ENCODE measurements around the gene ZNF652. TPM values are rescaled to one million over a fixed set of nuclear protein-coding genes. Genes with fewer than 3 reads are reported as not detected.

Gene ZNF652
- total and polyA plus RNA-seq, 2 of the 4 experiments (the other 2 are of a cell fraction), result 3.6 to 8.8 TPM

DNA sequence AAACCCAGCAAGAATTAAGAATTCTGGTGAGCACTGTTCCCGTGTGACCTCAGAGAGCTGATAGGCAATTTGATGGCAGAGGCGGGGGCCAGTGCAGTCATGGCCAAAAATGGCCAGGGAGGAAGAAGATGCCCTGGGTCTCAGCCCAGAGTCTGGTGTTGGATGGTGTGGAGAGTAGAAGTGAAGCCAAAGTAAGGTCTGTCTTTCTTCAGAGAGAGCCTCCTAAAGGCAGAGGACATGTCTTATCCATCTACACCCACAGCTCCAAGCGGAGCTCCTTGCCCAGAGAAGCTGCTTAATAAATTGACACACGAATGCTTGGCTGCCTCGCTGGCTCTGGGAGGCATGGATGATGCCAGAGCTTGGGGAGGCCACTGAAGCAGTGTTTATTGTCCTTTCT is 19.7 kb upstream of the ZNF652 start:
- no peak overlapping the region for H2BK120ac ChIP-seq (ENCODE audit: low read depth, low read length)
- no peak overlapping the region for H3K14ac ChIP-seq (replicated peaks; ENCODE audit: low read depth, low read length)
- no peak overlapping the region for H3K18ac ChIP-seq (ENCODE audit: low read depth, low read length)
- H3K27ac ChIP-seq (ENCODE audit: insufficient read depth, low read length), result no peak overlapping the region
- H3K4me2 ChIP-seq (ENCODE audit: low read depth, low read length), result no peak overlapping the region
- H2AK9ac ChIP-seq (replicated peaks; ENCODE audit: low read depth, low read length, poor library complexity), result no peak overlapping the region
- ChIA-PET POLR2A (ENCODE audit: unreplicated experiment) (no interaction called here), CTCF (interaction anchor here (1.3 kb wide), 1 partner anchor 14 kb away, joined by 3 read pairs; no protein-coding TSS in a partner anchor)
- H2AK5ac ChIP-seq (ENCODE audit: low read depth, low read length), result no peak overlapping the region
- dilution Hi-C loops (cut with HindIII; ENCODE audit: low sequenced_read_pairs, unreplicated experiment) (no loop called here), in situ Hi-C loops (cut with MboI; ENCODE audit: low sequenced_read_pairs) (no loop called here), intact Hi-C loops (cut with micrococcal nuclease) (no loop called here)
- no peak overlapping the region for H4K8ac ChIP-seq (ENCODE audit: low read depth in 2 of 2, low read length in 2 of 2)
- no peaks in the 10 kb centered on the region for H4K20me1 ChIP-seq (ENCODE audit: insufficient read depth, low read length)
- H2BK5ac ChIP-seq (ENCODE audit: low read depth, low read length, poor library complexity, severe bottlenecking), result no peak overlapping the region
- no peak overlapping the region for H3K9ac ChIP-seq (ENCODE audit: low read depth, low read length)
- DNase-seq, result no peak
- no TSS peak for BruUV-seq (replicated peaks)
- H3K9me3 ChIP-seq (ENCODE audit: control insufficient read depth, insufficient read depth, low read length), result no peaks in the 10 kb centered on the region
- H3K4me1 ChIP-seq (ENCODE audit: control insufficient read depth, insufficient read depth, low read length), result no peaks in the 10 kb centered on the region
- no peak overlapping the region for H4K91ac ChIP-seq (ENCODE audit: insufficient read depth, low read depth, low read length)
- no peak overlapping the region for H3K23ac ChIP-seq (ENCODE audit: low read depth, low read length)
- no peak overlapping the region for H3K56ac ChIP-seq (ENCODE audit: extremely low read depth, insufficient read depth, low read length)
- H3K4me3 ChIP-seq (ENCODE audit: insufficient read depth, low read depth, low read length), result no peak overlapping the region
- TF ChIP-seq MXI1 (IDR thresholded peaks at IDR 0.05; ENCODE audit: borderline replicate concordance, low read depth, low read length) (no peak), CEBPB (IDR thresholded peaks at IDR 0.05; ENCODE audit: low read depth, low read length) (no peak), CHD1 (IDR thresholded peaks at IDR 0.05; ENCODE audit: low read depth, low read length) (no peak), POLR2A (IDR thresholded peaks at IDR 0.05; ENCODE audit: low read depth, low read length) (no peak), RFX5 (IDR thresholded peaks at IDR 0.05; ENCODE audit: low read depth, low read length) (no peak), SMC3 (IDR thresholded peaks at IDR 0.05; ENCODE audit: low read depth, low read length) (no peak), MAFK (IDR thresholded peaks at IDR 0.05; ENCODE audit: low read depth, low read length) (no peak), NFE2L2 (IDR thresholded peaks at IDR 0.05; ENCODE audit: low read depth, low read length) (no peak), FOS (IDR thresholded peaks at IDR 0.05; ENCODE audit: low read depth, low read length) (no peak), RAD21 (IDR thresholded peaks at IDR 0.05; ENCODE audit: low read length) (no peak)
- TF ChIP-seq, protein P1, sequence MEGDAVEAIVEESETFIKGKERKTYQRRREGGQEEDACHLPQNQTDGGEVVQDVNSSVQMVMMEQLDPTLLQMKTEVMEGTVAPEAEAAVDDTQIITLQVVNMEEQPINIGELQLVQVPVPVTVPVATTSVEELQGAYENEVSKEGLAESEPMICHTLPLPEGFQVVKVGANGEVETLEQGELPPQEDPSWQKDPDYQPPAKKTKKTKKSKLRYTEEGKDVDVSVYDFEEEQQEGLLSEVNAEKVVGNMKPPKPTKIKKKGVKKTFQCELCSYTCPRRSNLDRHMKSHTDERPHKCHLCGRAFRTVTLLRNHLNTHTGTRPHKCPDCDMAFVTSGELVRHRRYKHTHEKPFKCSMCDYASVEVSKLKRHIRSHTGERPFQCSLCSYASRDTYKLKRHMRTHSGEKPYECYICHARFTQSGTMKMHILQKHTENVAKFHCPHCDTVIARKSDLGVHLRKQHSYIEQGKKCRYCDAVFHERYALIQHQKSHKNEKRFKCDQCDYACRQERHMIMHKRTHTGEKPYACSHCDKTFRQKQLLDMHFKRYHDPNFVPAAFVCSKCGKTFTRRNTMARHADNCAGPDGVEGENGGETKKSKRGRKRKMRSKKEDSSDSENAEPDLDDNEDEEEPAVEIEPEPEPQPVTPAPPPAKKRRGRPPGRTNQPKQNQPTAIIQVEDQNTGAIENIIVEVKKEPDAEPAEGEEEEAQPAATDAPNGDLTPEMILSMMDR (conservative IDR thresholded peaks at IDR 0.05; ENCODE audit: low read depth, low read length), result no peak
- TF ChIP-seq, protein P2, sequence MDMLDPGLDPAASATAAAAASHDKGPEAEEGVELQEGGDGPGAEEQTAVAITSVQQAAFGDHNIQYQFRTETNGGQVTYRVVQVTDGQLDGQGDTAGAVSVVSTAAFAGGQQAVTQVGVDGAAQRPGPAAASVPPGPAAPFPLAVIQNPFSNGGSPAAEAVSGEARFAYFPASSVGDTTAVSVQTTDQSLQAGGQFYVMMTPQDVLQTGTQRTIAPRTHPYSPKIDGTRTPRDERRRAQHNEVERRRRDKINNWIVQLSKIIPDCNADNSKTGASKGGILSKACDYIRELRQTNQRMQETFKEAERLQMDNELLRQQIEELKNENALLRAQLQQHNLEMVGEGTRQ (IDR thresholded peaks at IDR 0.05; ENCODE audit: low read depth, low read length), result no peak
- TF ChIP-seq, protein P3, sequence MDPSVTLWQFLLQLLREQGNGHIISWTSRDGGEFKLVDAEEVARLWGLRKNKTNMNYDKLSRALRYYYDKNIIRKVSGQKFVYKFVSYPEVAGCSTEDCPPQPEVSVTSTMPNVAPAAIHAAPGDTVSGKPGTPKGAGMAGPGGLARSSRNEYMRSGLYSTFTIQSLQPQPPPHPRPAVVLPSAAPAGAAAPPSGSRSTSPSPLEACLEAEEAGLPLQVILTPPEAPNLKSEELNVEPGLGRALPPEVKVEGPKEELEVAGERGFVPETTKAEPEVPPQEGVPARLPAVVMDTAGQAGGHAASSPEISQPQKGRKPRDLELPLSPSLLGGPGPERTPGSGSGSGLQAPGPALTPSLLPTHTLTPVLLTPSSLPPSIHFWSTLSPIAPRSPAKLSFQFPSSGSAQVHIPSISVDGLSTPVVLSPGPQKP (IDR thresholded peaks at IDR 0.05; ENCODE audit: borderline replicate concordance, low read depth, low read length), result no peak
- no peak for ATAC-seq (ENCODE audit: low read depth)
- H3K79me1 ChIP-seq (ENCODE audit: low read depth in 1 of 2, low read length in 2 of 2), result no peaks in the 10 kb centered on the region
- H2BK15ac ChIP-seq (ENCODE audit: low read depth, low read length), result no peak overlapping the region
- H3K4ac ChIP-seq (ENCODE audit: low read depth, low read length), result no peak overlapping the region
- H3K27me3 ChIP-seq (ENCODE audit: control insufficient read depth, insufficient read depth, low read length), result peaks cover 5% of the 10 kb centered on the region; the same call in 1 of the 2 replicates
- no peak overlapping the region for H4K5ac ChIP-seq (ENCODE audit: low read depth, low read length)
- no peaks in the 10 kb centered on the region for H3K36me3 ChIP-seq (ENCODE audit: control insufficient read depth, insufficient read depth, low read length)
- no CpG with 5 or more reads among the region's 5 CpGs for WGBS, 2 experiments (ENCODE audit: extremely low coverage in 2 of 2, insufficient read length in 1 of 2)
- H2BK20ac ChIP-seq (ENCODE audit: low read depth, low read length), result no peak overlapping the region
- H2AFZ ChIP-seq (replicated peaks; ENCODE audit: low read length, poor library complexity), result no peak overlapping the region
- H3K9me1 ChIP-seq (ENCODE audit: insufficient read depth, low read length), result no peaks in the 10 kb centered on the region

All from IMR-90 (cell line).